Fibroblast of mammary gland (primary cell): ENCODE measurements around the gene MGAT5.

ENCODE experiments used
- DNase-seq: peaks from one replicate; pipeline ENCODE4 v3.0.0-alpha.2; 2010; ENCODE audit warnings: low read depth
- H3K4me3 ChIP-seq: 2 replicates; pipeline ENCODE4 v1.5.1; 2011; ENCODE audit warnings: low read depth, mild to moderate bottlenecking, low read length, moderate library complexity; ENCODE audit not compliant: control insufficient read depth
- CTCF ChIP-seq: conservative IDR thresholded peaks from 2 replicates; pipeline ENCODE4 v1.5.1; 2011; ENCODE audit warnings: low read depth, low read length, inconsistent platforms; ENCODE audit not compliant: control insufficient read depth, insufficient read depth

MGAT5 gene

GRCh38 chr2:134416018-134416417 lies 162.1 kb downstream of the MGAT5 start:
- no peak for DNase-seq
- TF ChIP-seq CTCF = no peak

GRCh38 chr2:134416637-134417036 lies 162.8 kb downstream of the MGAT5 start:
- TF ChIP-seq CTCF = no peak
- DNase-seq = no peak
- H3K4me3 ChIP-seq = no peak overlapping the region

More at GRCh38 chr2:134416018-134416417, 162.1 kb downstream of the MGAT5 start:
- H3K4me3 ChIP-seq = no peak overlapping the region

- no peak for DNase-seq
- TF ChIP-seq CTCF = no peak
- no peak overlapping the region for H3K4me3 ChIP-seq
These were observed 164.2 kb downstream of the MGAT5 start for GRCh38 chr2:134417968-134418582.

GRCh38 chr2:134420259-134420658 lies 166.4 kb downstream of the MGAT5 start:
- no peak overlapping the region for H3K4me3 ChIP-seq
- no peak for TF ChIP-seq CTCF
- no peak for DNase-seq

- no peak for DNase-seq
- no peak overlapping the region for H3K4me3 ChIP-seq
- TF ChIP-seq CTCF = no peak
These were observed 167.0 kb downstream of the MGAT5 start for GRCh38 chr2:134420920-134421319.

GRCh38 chr2:134421556-134422328 lies 167.9 kb downstream of the MGAT5 start:
- DNase-seq = no peak
- no peak overlapping the region for H3K4me3 ChIP-seq
- no peak for TF ChIP-seq CTCF
